AG04450 (cell line): Measurements from ENCODE around the gene PXDN. TPM values are rescaled to one million over a fixed set of nuclear protein-coding genes. Genes with fewer than 3 reads are reported as not detected.
"Not testable (repeated sequence)": the region's sequence is repeated elsewhere in the genome, so short reads cannot be mapped to it uniquely, and the experiment has no call there.

Source experiments
- CTCF ChIA-PET: fragments of 300-600, 350-600 bp; formaldehyde crosslinking; extraction: SDS; loops from one replicate; lab custom pipeline; 2022; ENCODE audit warnings: antibody characterized with exemption, inconsistent platforms; lab: Charles Lee
- POLR2A ChIA-PET: fragments of 350-600 bp; formaldehyde crosslinking; extraction: SDS; loops from one replicate; lab custom pipeline; 2021; ENCODE audit warnings: antibody characterized with exemption, inconsistent platforms; lab: Yijun Ruan, JAX
- DNase-seq: peaks from one replicate; pipeline ENCODE4 v3.0.0-alpha.2; 2011; ENCODE audit warnings: low read depth, low spot score
- H3K27ac ChIP-seq: one replicate; pipeline ENCODE4 v1.5.1; 2012; ENCODE audit warnings: low read depth, low read length, control low read depth
- H3K27me3 ChIP-seq: one replicate; pipeline ENCODE4 v1.6.0; 2012; ENCODE audit warnings: low read length; ENCODE audit not compliant: control insufficient read depth, insufficient read depth
- H3K4me3 ChIP-seq: 2 replicates; pipeline ENCODE4 v1.5.1; 2011; ENCODE audit warnings: mild to moderate bottlenecking, low read depth, low read length, control low read depth
- H3K9me3 ChIP-seq: 2 replicates; pipeline ENCODE4 v1.5.1; 2012; ENCODE audit warnings: low read length; ENCODE audit not compliant: control insufficient read depth, insufficient read depth
- CTCF ChIP-seq: IDR thresholded peaks from 2 replicates; pipeline ENCODE4 v1.5.1; 2011; ENCODE audit warnings: low read depth, low read length, control low read depth, inconsistent platforms
- polyA plus RNA-seq: library from polyadenylated mRNA; depleted of rRNA; stranded (reverse); fragments of >200 nt; gene quantifications from 2 replicates; pipeline ENCODE4 v1.2.3, GENCODE V29; 2011

Gene PXDN
- polyA plus RNA-seq, 1 experiment = 271 TPM

GRCh38 chr2:1782514-1782913 is 38.2 kb upstream of the PXDN start:
- Histone ChIP-seq H3K4me3 (no peak overlapping the region), H3K27me3 (peaks cover 14% of the 10 kb centered on the region), H3K27ac (no peak overlapping the region), H3K9me3 (no peaks in the 10 kb centered on the region)
- TF ChIP-seq CTCF = no peak
- POLR2A ChIA-PET = no interaction called here
- CTCF ChIA-PET = interaction anchor here (0.9 kb wide), 1 partner anchor 8 kb away, joined by 7 read pairs; no protein-coding TSS in a partner anchor
- DNase-seq = no peak

GRCh38 chr2:1781291-1782080 is 37.2 kb upstream of the PXDN start:
- DNase-seq = no peak
- H3K4me3 ChIP-seq = no peak overlapping the region
- H3K27me3 ChIP-seq = peaks cover 18% of the 10 kb centered on the region
- TF ChIP-seq CTCF = no peak
- ChIA-PET CTCF (interaction anchor here (1.3 to 1.4 kb wide), 3 partner anchors 12 to 37 kb away, joined by 3 to 5 read pairs (median 4); no protein-coding TSS in a partner anchor), POLR2A (no interaction called here)
- no peak overlapping the region for H3K27ac ChIP-seq
- H3K9me3 ChIP-seq = no peaks in the 10 kb centered on the region

GRCh38 chr2:1780693-1781092 is 36.4 kb upstream of the PXDN start:
- POLR2A ChIA-PET = no interaction called here
- Histone ChIP-seq H3K9me3 (no peaks in the 10 kb centered on the region), H3K27me3 (peaks cover 18% of the 10 kb centered on the region), H3K27ac (no peak overlapping the region), H3K4me3 (no peak overlapping the region)
- DNase-seq = no peak
- CTCF ChIA-PET = interaction anchor here (1.3 to 1.4 kb wide), 3 partner anchors 11 to 38 kb away, joined by 3 to 5 read pairs (median 4); no protein-coding TSS in a partner anchor
- TF ChIP-seq CTCF = no peak

- H3K27me3 ChIP-seq = peaks cover 18% of the 10 kb centered on the region
- POLR2A ChIA-PET, H3K27ac ChIP-seq, DNase-seq, H3K9me3 ChIP-seq, H3K4me3 ChIP-seq: not testable (repeated sequence)
- CTCF ChIA-PET = interaction anchor here (1.3 kb wide), 1 partner anchor 10 kb away, joined by 3 read pairs; no protein-coding TSS in a partner anchor
These were observed 35.7 kb upstream of the PXDN start for GRCh38 chr2:1780054-1780453.

- ChIA-PET POLR2A (no interaction called here), CTCF (interaction anchor here (0.7 to 1.7 kb wide), 2 partner anchors 9 to 39 kb away, joined by 3 to 9 read pairs; no protein-coding TSS in a partner anchor)
- Histone ChIP-seq H3K4me3 (no peak overlapping the region), H3K9me3 (no peaks in the 10 kb centered on the region), H3K27me3 (peaks cover 12% of the 10 kb centered on the region), H3K27ac (no peak overlapping the region)
- no peak for TF ChIP-seq CTCF
- no peak for DNase-seq
These were observed 34.3 kb upstream of the PXDN start for GRCh38 chr2:1778566-1778965.
